Neutrophil (primary cell): ENCODE data around the gene TRAF3.

Experiments
- H3K27ac ChIP-seq: fragments of 200-600 bp; sonication (generic); 2 replicates; pipeline ENCODE4 v1.5.1; 2016; ENCODE audit warnings: mild to moderate bottlenecking, moderate library complexity
- H3K27me3 ChIP-seq: fragments of 200-600 bp; sonication (generic); 2 replicates; pipeline ENCODE4 v1.6.0; 2016; ENCODE audit warnings: mild to moderate bottlenecking
- H3K36me3 ChIP-seq: fragments of 200-600 bp; sonication (generic); 2 replicates; pipeline ENCODE4 v1.5.1; 2017
- H3K4me1 ChIP-seq, 2 experiments: fragments of 200-600 bp in 1 of 2; sonication (generic) in 1 of 2; 1 replicate in 1 of 2; 2 replicates in 1 of 2; pipeline versions ENCODE4 v1.5.1 to v1.6.1; 2013 to 2016; ENCODE audit warnings: low read depth in 1 of 2, low read length in 1 of 2, mild to moderate bottlenecking in 1 of 2, moderate library complexity in 1 of 2; ENCODE audit not compliant: control insufficient read depth in 1 of 2, insufficient read depth in 1 of 2
- H3K4me3 ChIP-seq, 2 experiments: fragments of 200-600 bp in 1 of 2; sonication (generic) in 1 of 2; 1 replicate in 1 of 2; 2 replicates in 1 of 2; pipeline ENCODE4 v1.5.1; 2013 to 2016; ENCODE audit warnings: low read depth in 1 of 2, low read length in 1 of 2, mild to moderate bottlenecking in 1 of 2, moderate library complexity in 1 of 2
- H3K9me3 ChIP-seq: fragments of 200-600 bp; sonication (generic); 2 replicates; pipeline ENCODE4 v1.5.1; 2016
- CTCF ChIP-seq: fragments of 200-600 bp; sonication (generic); IDR thresholded peaks from 2 replicates; pipeline ENCODE4 v1.5.1; 2016; ENCODE audit warnings: antibody characterized with exemption

TRAF3 gene

GRCh38 chr14:102795060-102795925 is 18.0 kb downstream of the TRAF3 start:
- peak; percentile 14 for TF ChIP-seq CTCF
- Histone ChIP-seq H3K4me3 (peak overlapping the region in 1 of 2 experiments; percentile 32), H3K9me3 (no peaks in the 10 kb centered on the region), H3K27me3 (no peaks in the 10 kb centered on the region), H3K36me3 (no peaks in the 10 kb centered on the region), H3K4me1 (peaks cover 25% of the 10 kb centered on the region in 2 experiments), H3K27ac (peak overlapping the region; percentile 87)

- H3K9me3 ChIP-seq = no peaks in the 10 kb centered on the region
- H3K27me3 ChIP-seq = no peaks in the 10 kb centered on the region
- H3K4me1 ChIP-seq = peaks cover 25% of the 10 kb centered on the region in 2 experiments
- no peak for TF ChIP-seq CTCF
- peak overlapping the region; percentile 87 for H3K27ac ChIP-seq
- no peak overlapping the region for H3K4me3 ChIP-seq
- H3K36me3 ChIP-seq = no peaks in the 10 kb centered on the region
Observed at GRCh38 chr14:102796661-102797190, 19.5 kb downstream of the TRAF3 start.

GRCh38 chr14:102798926-102799325 is 21.7 kb downstream of the TRAF3 start:
- no peak overlapping the region for H3K4me3 ChIP-seq
- peaks cover 17 to 18% of the 10 kb centered on the region in 2 experiments for H3K4me1 ChIP-seq
- no peak for TF ChIP-seq CTCF
- H3K27ac ChIP-seq = no peak overlapping the region
- H3K27me3 ChIP-seq = no peaks in the 10 kb centered on the region
- H3K36me3 ChIP-seq = no peaks in the 10 kb centered on the region
- no peaks in the 10 kb centered on the region for H3K9me3 ChIP-seq

GRCh38 chr14:102799684-102800562 is 22.7 kb downstream of the TRAF3 start:
- Histone ChIP-seq H3K9me3 (no peaks in the 10 kb centered on the region), H3K36me3 (no peaks in the 10 kb centered on the region), H3K4me3 (no peak overlapping the region), H3K27me3 (no peaks in the 10 kb centered on the region), H3K27ac (peak overlapping the region; percentile 4), H3K4me1 (peaks cover 7 to 8% of the 10 kb centered on the region in 2 experiments)
- no peak for TF ChIP-seq CTCF

GRCh38 chr14:102802834-102803523 is 25.7 kb downstream of the TRAF3 start:
- H3K4me1 ChIP-seq = peaks cover 0 to 2% of the 10 kb centered on the region in 2 experiments
- no peak overlapping the region for H3K27ac ChIP-seq
- H3K4me3 ChIP-seq = no peak overlapping the region
- TF ChIP-seq CTCF = no peak
- H3K36me3 ChIP-seq = peaks cover 6% of the 10 kb centered on the region
- H3K27me3 ChIP-seq = no peaks in the 10 kb centered on the region
- H3K9me3 ChIP-seq = no peaks in the 10 kb centered on the region
